CD14-positive monocyte (primary cell): Measurements from ENCODE around the gene IFNB1. TPM values are rescaled to one million over a fixed set of nuclear protein-coding genes. Genes with fewer than 3 reads are reported as not detected.

Experiments used
- DNase-seq, 3 donors: peaks; one replicate each; pipeline ENCODE4 v3.0.0-alpha.2; 2011 to 2022
- H2AFZ ChIP-seq: 2 replicates; pipeline ENCODE4 v1.6.0; 2012; ENCODE audit warnings: mild to moderate bottlenecking, low read depth, low read length, inconsistent platforms; ENCODE audit not compliant: insufficient read depth, poor library complexity, severe bottlenecking
- H3K27ac ChIP-seq, 2 donors: 1 replicate in 1 of 2; 2 replicates in 1 of 2; pipeline ENCODE4 v1.5.1; 2012 to 2013; ENCODE audit warnings: low read length in 2 of 2, control low read depth in 1 of 2, inconsistent platforms in 1 of 2, low read depth in 1 of 2, mild to moderate bottlenecking in 1 of 2
- H3K27me3 ChIP-seq, 2 donors: one replicate each; pipeline versions ENCODE4 v1.6.0 to v1.6.1; 2011 to 2013; ENCODE audit warnings: low read length in 2 of 2; ENCODE audit not compliant: control insufficient read depth in 2 of 2, insufficient read depth in 2 of 2
- H3K36me3 ChIP-seq, 2 donors: replicated peaks in 1 of 2; 1 replicate in 1 of 2; 2 replicates in 1 of 2; pipeline versions ENCODE4 v1.5.1 to v1.6.1; 2012 to 2013; ENCODE audit warnings: low read length in 2 of 2, control low read depth in 1 of 2, inconsistent platforms in 1 of 2, mild to moderate bottlenecking in 1 of 2; ENCODE audit not compliant: insufficient read depth in 2 of 2, control insufficient read depth in 1 of 2
- H3K4me1 ChIP-seq, 2 donors: 1 replicate in 1 of 2; 2 replicates in 1 of 2; pipeline versions ENCODE4 v1.5.1 to v1.6.1; 2012 to 2013; ENCODE audit warnings: low read length in 2 of 2, control low read depth in 1 of 2, inconsistent platforms in 1 of 2, mild to moderate bottlenecking in 1 of 2, moderate library complexity in 1 of 2; ENCODE audit not compliant: insufficient read depth in 2 of 2, control insufficient read depth in 1 of 2
- H3K4me2 ChIP-seq: replicated peaks from 2 replicates; pipeline ENCODE3; 2012; ENCODE audit warnings: low read length, moderate library complexity, mild to moderate bottlenecking; ENCODE audit not compliant: poor library complexity, severe bottlenecking; ENCODE audit errors: extremely low read depth
- H3K4me3 ChIP-seq, 3 experiments: fragments of 200-600 bp in 1 of 3; sonication (generic) in 1 of 3; replicated peaks in 1 of 3; 1 replicate in 2 of 3; 2 replicates in 1 of 3; pipeline ENCODE4 v1.5.1; 2011 to 2013; ENCODE audit warnings: low read length in 3 of 3, mild to moderate bottlenecking in 3 of 3, control low read depth in 2 of 3, low read depth in 2 of 3, inconsistent platforms in 1 of 3, moderate library complexity in 1 of 3
- H3K79me2 ChIP-seq: 2 replicates; pipeline ENCODE4 v1.6.0; 2012; ENCODE audit warnings: mild to moderate bottlenecking, control low read depth, inconsistent platforms, low read length, moderate library complexity; ENCODE audit not compliant: insufficient read depth
- H3K9ac ChIP-seq: 2 replicates; pipeline ENCODE4 v1.6.0; 2017; ENCODE audit warnings: low read length, mild to moderate bottlenecking; ENCODE audit not compliant: insufficient read depth, poor library complexity, severe bottlenecking
- H3K9me3 ChIP-seq, 2 donors: replicated peaks in 1 of 2; 1 replicate in 1 of 2; 2 replicates in 1 of 2; pipeline versions ENCODE4 v1.5.1 to v1.6.1; 2012 to 2013; ENCODE audit warnings: low read length in 2 of 2, control low read depth in 1 of 2; ENCODE audit not compliant: control insufficient read depth in 1 of 2, insufficient read depth in 1 of 2
- H4K20me1 ChIP-seq: 2 replicates; pipeline ENCODE4 v1.6.0; 2012; ENCODE audit warnings: mild to moderate bottlenecking, low read length, control low read depth, moderate library complexity; ENCODE audit not compliant: insufficient read depth
- H3K27ac Mint-ChIP-seq, 7 donors: one replicate each; pipeline ENCODE4 v1.8.0; 2020; ENCODE audit warnings: mild to moderate bottlenecking in 7 of 7, mixed read lengths in 7 of 7, moderate library complexity in 6 of 7, inconsistent platforms in 2 of 7
- H3K27me3 Mint-ChIP-seq, 3 donors: one replicate each; pipeline ENCODE4 v1.8.0; 2021 to 2022; ENCODE audit warnings: low read depth in 3 of 3, mild to moderate bottlenecking in 3 of 3, mixed read lengths in 3 of 3, moderate library complexity in 3 of 3, inconsistent platforms in 1 of 3
- H3K36me3 Mint-ChIP-seq, 2 donors: one replicate each; pipeline ENCODE4 v1.8.0; 2020; ENCODE audit warnings: mixed read lengths in 2 of 2, inconsistent platforms in 1 of 2, mild to moderate bottlenecking in 1 of 2
- H3K4me1 Mint-ChIP-seq: one replicate; pipeline ENCODE4 v1.8.0; 2020; ENCODE audit warnings: mild to moderate bottlenecking, mixed read lengths
- H3K4me3 Mint-ChIP-seq, 2 donors: one replicate each; pipeline ENCODE4 v1.8.0; 2020; ENCODE audit warnings: mild to moderate bottlenecking in 2 of 2, mixed read lengths in 2 of 2, moderate library complexity in 1 of 2
- H3K9me3 Mint-ChIP-seq, 7 donors: one replicate each; pipeline ENCODE4 v1.8.0; 2020 to 2022; ENCODE audit warnings: mixed read lengths in 7 of 7, mild to moderate bottlenecking in 6 of 7, moderate library complexity in 6 of 7, inconsistent platforms in 2 of 7
- CTCF ChIP-seq: fragments of 200-600 bp; IDR thresholded peaks from one replicate; pipeline ENCODE4 v1.8.0; 2022; ENCODE audit warnings: antibody characterized with exemption, mild to moderate bottlenecking
- WGBS: methylation state at CpG from one replicate; pipeline ENCODE4 v1.1.5; 2013; ENCODE audit warnings: missing lambda C conversion rate; ENCODE audit not compliant: insufficient coverage; 5-methylcytosine and 5-hydroxymethylcytosine counted together
- intact Hi-C, 2 donors: fragments of 100-400 bp; cut with micrococcal nuclease; formaldehyde crosslinking; loops; one replicate each; pipeline versions ENCODE4 v1.15.0 to v1.15.1; 2023
- polyA plus RNA-seq, 3 donors: library from polyadenylated mRNA; depleted of rRNA in 1 of 3; unstranded in 2 of 3; stranded (reverse) in 1 of 3; fragments of 300-500 nt in 2 of 3; fragments of >200 nt in 1 of 3; fragmentation: Illumina TruSeq in 2 of 3; gene quantifications; 1 replicate in 2 of 3; 2 replicates in 1 of 3; pipeline ENCODE4 v1.2.3, GENCODE V29; 2012 to 2021

Gene IFNB1
- polyA plus RNA-seq, 3 donors = not detected

- H3K9ac ChIP-seq = no peak overlapping the region
- Mint-ChIP-seq H3K4me1 (peaks cover 25% of the 10 kb centered on the region), H3K36me3 (peaks cover 18 to 23% of the 10 kb centered on the region in 2 donors), H3K9me3 (peaks cover 0 to 6% (median 0%) of the 10 kb centered on the region in 7 donors), H3K4me3 (no peak overlapping the region), H3K27me3 (peaks cover 0 to 3% (median 0%) of the 10 kb centered on the region in 3 donors), H3K27ac (no peak overlapping the region)
- peak overlapping the region in 1 of 3 experiments; percentile 96 for H3K4me3 ChIP-seq
- no peaks in the 10 kb centered on the region for H4K20me1 ChIP-seq
- peaks cover 21 to 25% of the 10 kb centered on the region in 2 donors for H3K36me3 ChIP-seq
- peaks cover 67% of the 10 kb centered on the region for H3K79me2 ChIP-seq
- H3K27me3 ChIP-seq = no peaks in the 10 kb centered on the region
- H2AFZ ChIP-seq = no peak overlapping the region
- WGBS = 100% methylated on average over 3 of the region's 8 CpGs
- TF ChIP-seq CTCF = no peak
- H3K27ac ChIP-seq = peak overlapping the region; percentile 54 to 86
- DNase-seq = no peak
- intact Hi-C loops = loop anchor here (5.0 to 10.0 kb wide), 5 partner anchors 37 to 73 kb away; no protein-coding TSS in a partner anchor
- no peaks in the 10 kb centered on the region for H3K9me3 ChIP-seq
- H3K4me2 ChIP-seq = peak overlapping the region; percentile 97
- H3K4me1 ChIP-seq = peaks cover 45 to 72% of the 10 kb centered on the region in 2 donors
Observed at GRCh38 chr9:21029661-21030060, 48.1 kb downstream of the IFNB1 start.

GRCh38 chr9:21028466-21028865, 49.3 kb downstream of the IFNB1 start:
- Histone ChIP-seq H3K36me3 (peaks cover 22 to 25% of the 10 kb centered on the region in 2 donors), H2AFZ (no peak overlapping the region), H3K4me2 (peak overlapping the region; percentile 20), H3K79me2 (peaks cover 71% of the 10 kb centered on the region), H3K27ac (peak overlapping the region in 1 of 2 donors; percentile 58), H3K27me3 (no peaks in the 10 kb centered on the region), H3K4me1 (peaks cover 55 to 84% of the 10 kb centered on the region in 2 donors), H3K4me3 (no peak overlapping the region), H4K20me1 (no peaks in the 10 kb centered on the region), H3K9ac (no peak overlapping the region), H3K9me3 (no peaks in the 10 kb centered on the region)
- WGBS = 17% methylated on average over 1 of the region's 3 CpGs
- Mint-ChIP-seq H3K36me3 (peaks cover 18 to 23% of the 10 kb centered on the region in 2 donors), H3K4me1 (peaks cover 35% of the 10 kb centered on the region), H3K4me3 (no peak overlapping the region), H3K9me3 (peaks cover 0 to 5% (median 0%) of the 10 kb centered on the region in 7 donors), H3K27ac (peak overlapping the region in 5 of 7 donors; percentile 9 to 83 (median 76)), H3K27me3 (no peaks in the 10 kb centered on the region)
- DNase-seq = peak; percentile 56 to 73 (median 62)
- TF ChIP-seq CTCF = no peak
- intact Hi-C loops = loop anchor here (5.0 kb wide), 2 partner anchors 36 to 46 kb away; no protein-coding TSS in a partner anchor
